ENCODE measurements around the gene PDE11A. TPM values are rescaled to one million over a fixed set of nuclear protein-coding genes. Genes with fewer than 3 reads are reported as not detected.

PDE11A gene
- total and polyA plus RNA-seq, 2 of the 13 experiments (the other 11 are each of a cell fraction or from before 2014, with no cell fraction given): 1.2 to 1.7 TPM

GRCh38 chr2:177728920-177729319, 343.7 kb downstream of the PDE11A start (continued):
- TF ChIP-seq ZNF746 (CRISPR knock-in tag; IDR thresholded peaks at IDR 0.05) (no peak), YEATS4 (CRISPR knock-in tag; IDR thresholded peaks at IDR 0.05; ENCODE audit: borderline replicate concordance) (no peak), REPIN1 (CRISPR knock-in tag; IDR thresholded peaks at IDR 0.05; ENCODE audit: borderline replicate concordance, low read depth) (no peak), NR2F6 (IDR thresholded peaks at IDR 0.05) (no peak), NR2F6 (CRISPR knock-in tag; IDR thresholded peaks at IDR 0.05) (no peak), TGIF2 (CRISPR knock-in tag; IDR thresholded peaks at IDR 0.05) (no peak)
- TF ChIP-seq, protein P1, sequence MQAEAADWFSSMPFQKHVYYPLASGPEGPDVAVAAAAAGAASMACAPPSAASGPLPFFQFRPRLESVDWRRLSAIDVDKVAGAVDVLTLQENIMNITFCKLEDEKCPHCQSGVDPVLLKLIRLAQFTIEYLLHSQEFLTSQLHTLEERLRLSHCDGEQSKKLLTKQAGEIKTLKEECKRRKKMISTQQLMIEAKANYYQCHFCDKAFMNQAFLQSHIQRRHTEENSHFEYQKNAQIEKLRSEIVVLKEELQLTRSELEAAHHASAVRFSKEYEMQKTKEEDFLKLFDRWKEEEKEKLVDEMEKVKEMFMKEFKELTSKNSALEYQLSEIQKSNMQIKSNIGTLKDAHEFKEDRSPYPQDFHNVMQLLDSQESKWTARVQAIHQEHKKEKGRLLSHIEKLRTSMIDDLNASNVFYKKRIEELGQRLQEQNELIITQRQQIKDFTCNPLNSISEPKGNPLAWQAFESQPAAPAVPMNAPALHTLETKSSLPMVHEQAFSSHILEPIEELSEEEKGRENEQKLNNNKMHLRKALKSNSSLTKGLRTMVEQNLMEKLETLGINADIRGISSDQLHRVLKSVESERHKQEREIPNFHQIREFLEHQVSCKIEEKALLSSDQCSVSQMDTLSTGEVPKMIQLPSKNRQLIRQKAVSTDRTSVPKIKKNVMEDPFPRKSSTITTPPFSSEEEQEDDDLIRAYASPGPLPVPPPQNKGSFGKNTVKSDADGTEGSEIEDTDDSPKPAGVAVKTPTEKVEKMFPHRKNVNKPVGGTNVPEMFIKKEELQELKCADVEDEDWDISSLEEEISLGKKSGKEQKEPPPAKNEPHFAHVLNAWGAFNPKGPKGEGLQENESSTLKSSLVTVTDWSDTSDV (CRISPR knock-in tag; IDR thresholded peaks at IDR 0.05): no peak

- Histone ChIP-seq H2AFZ (ENCODE audit: low read length) (no peak overlapping the region), H3K4me1 (ENCODE audit: insufficient read depth, low read length) (peaks cover 7% of the 10 kb centered on the region), H3K4me2 (ENCODE audit: low read depth, low read length) (no peak overlapping the region), H3K27ac (ENCODE audit: extremely low read length, insufficient read depth, low read length) (no peak overlapping the region), H3K27me3 (ENCODE audit: control insufficient read depth in 1 of 2, insufficient read depth in 2 of 2, low read length in 2 of 2) (no peaks in the 10 kb centered on the region), H3K9ac (ENCODE audit: insufficient read depth, low read depth, low read length) (no peak overlapping the region), H3K79me2 (ENCODE audit: insufficient read depth, low read length) (no peaks in the 10 kb centered on the region), H3K4me3 (replicated peaks in 1 of 3; ENCODE audit: insufficient read depth in 1 of 3, low read depth in 2 of 3, low read length in 3 of 3) (no peak overlapping the region), H4K20me1 (ENCODE audit: insufficient read depth, low read length) (no peaks in the 10 kb centered on the region), H3K9me3 (ENCODE audit: low read length) (no peaks in the 10 kb centered on the region), H3K36me3 (replicated peaks in 1 of 2; ENCODE audit: control insufficient read depth in 1 of 2, insufficient read depth in 2 of 2, low read length in 2 of 2) (no peaks in the 10 kb centered on the region)
- ATAC-seq (no peak), FAIRE-seq (no peak), DNase-seq (ENCODE audit: low spot score) (no peak)
- 64% methylated on average over 4 of the region's 4 CpGs for WGBS (ENCODE audit: low lambda C conversion rate)
- no TSS peak for BruUV-seq (replicated peaks)
- ChIA-PET CTCF (ENCODE audit: low intra/inter-chr PET ratio, low total read pairs) (no interaction called here), POLR2A (no interaction called here)
- in situ Hi-C loops (cut with HindIII; ENCODE audit: extremely low pct_ligation_motif_present, low pct_unique_long_range_greater_than_20kb) (loop anchor here (5.0 to 10.0 kb wide), 2 partner anchors 241 to 564 kb away; no protein-coding TSS in a partner anchor), intact Hi-C loops (cut with micrococcal nuclease; ENCODE audit: unreplicated experiment) (no loop called here)
- TF ChIP-seq HNRNPK (IDR thresholded peaks at IDR 0.05; ENCODE audit: low read depth, low read length, poor library complexity, severe bottlenecking): peak; percentile 33
- TF ChIP-seq SP5 (CRISPR knock-in tag; IDR thresholded peaks at IDR 0.05; ENCODE audit: borderline replicate concordance, low read depth): no peak
- TF ChIP-seq CBX1 (IDR thresholded peaks at IDR 0.05; ENCODE audit: low read depth): no peak
Observed at GRCh38 chr2:177728399-177728765, 344.2 kb downstream of the PDE11A start.
